CMK (cell line): ENCODE data around the gene GPR89A.
"Not testable (repeated sequence)": the region's sequence is repeated elsewhere in the genome, so short reads cannot be mapped to it uniquely, and the experiment has no call there.

Experiments used
- DNase-seq: peaks from one replicate; pipeline ENCODE4 v3.0.0-alpha.2; 2010; ENCODE audit warnings: low read depth

GPR89A gene

DNA sequence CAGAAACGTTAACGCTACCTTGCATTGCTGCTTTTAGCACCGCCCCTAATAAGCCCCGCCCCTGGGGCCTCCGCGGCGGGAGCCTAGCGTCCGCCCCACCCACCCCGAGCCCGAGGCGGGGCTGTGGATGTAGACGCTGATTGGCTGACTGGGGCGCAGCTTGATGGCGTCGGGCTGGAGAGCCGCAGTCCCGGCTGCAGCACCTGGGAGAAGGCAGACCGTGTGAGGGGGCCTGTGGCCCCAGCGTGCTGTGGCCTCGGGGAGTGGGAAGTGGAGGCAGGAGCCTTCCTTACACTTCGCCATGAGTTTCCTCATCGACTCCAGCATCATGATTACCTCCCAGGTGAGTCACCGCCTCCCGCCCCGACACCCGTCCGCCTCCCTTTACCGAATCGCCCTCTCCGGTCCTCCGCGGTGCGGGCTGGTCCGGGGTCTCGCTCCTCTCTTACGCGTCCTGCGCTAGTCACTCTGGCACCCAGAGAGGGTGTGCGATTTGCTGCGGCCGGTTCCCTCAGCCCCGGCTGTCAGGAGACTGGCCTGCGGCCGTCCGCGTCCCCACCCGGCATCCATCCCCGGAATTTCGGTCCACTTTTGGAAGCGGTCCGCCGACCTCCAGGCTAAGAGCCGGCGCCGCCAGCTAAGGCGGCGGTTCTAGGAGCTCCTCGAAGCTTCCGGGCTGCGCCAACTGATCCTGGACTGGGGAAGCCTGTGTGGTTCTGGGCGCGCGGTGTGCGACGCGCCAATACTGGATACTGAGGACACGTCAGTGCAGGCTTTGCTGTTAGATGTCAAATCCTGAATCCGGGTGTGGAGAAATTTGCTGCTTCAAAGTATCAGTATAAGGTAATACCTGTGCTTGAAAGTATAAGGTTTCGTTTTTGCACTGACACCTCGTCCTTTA lies at the start of gene GPR89A:
GPR89A (plus strand) TSS at position 156 of the 901 bp plus-strand sequence; CDS start at position 302, 146 bp downstream.
- peak; percentile 69 for DNase-seq

DNA sequence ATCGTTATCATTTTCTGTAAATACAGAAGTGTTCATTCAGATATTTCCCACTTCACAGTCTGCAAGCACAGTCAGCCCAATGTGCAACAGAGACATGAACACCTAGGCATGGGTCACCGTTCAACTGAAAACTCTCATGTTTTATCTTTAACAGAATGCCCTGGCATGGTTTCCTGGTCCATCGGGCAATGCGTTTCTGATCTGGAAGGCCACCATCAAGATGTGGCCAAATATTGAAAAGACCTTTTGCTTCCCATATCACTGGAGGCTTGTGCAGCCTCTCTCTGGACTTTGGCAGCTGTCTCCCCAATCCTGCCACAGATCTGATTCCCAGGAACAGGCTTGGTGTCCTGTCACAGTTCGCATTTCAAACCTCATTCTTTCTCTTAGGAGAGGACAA lies 21.0 kb upstream of the GPR89A start:
- DNase-seq: not testable (repeated sequence)

DNA sequence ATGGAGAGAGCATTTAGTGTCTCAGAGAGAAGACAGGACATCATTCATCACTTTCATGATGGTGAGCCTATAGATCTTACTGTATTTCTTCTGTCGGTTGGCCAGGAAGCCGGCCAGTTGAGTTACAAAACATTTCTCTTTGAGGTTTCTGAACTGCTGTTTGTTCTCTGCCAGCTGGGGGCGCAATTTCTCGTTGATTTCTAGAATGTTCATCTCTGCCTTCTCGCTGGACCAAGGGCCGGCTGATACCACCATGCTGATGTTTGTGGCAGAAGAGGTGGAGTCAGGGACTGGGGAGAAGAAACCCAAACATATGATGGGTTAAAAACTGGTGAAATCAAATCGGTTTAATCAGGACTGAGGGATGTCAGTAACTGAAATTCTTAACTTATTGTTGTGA lies 17.0 kb upstream of the GPR89A start:
- not testable (repeated sequence) for DNase-seq

DNA sequence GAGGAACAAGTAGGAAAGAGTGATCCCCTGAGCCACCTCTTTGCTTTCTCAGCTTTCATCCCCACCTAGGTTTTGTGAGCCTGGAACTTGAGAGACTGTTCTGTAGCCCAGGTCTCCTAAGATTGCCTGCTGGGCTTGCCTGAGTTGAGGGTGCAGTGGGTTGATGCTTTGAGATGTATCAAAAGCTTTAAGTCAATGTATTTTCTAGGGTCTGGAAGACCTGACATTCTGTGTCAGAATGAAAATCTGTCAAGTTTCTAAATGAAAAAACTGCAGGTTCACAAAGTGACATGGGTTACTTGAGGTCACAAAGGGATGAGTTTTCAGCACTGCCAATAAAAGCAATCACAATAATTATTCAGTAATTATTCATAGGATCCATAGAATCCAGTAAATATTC lies 15.4 kb upstream of the GPR89A start:
- DNase-seq: not testable (repeated sequence)

DNA sequence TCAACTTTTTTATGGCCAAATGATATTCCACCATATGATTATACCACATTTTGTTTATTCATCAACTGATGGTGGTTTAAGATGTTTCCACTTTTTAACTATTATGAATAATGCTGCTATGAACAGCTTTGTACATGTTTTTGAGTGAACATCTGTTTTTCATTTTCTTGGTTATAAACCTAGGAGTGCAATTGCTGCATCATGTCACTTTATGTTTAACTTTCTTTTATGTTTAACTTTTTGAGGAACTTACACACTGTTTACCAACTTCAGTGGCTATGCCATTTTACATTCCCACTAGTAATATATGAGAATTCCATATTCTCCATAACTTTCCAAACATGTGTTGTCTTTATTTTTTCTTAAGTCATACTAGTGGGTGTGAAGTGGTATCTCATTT lies 12.4 kb upstream of the GPR89A start:
- DNase-seq: not testable (repeated sequence)

DNA sequence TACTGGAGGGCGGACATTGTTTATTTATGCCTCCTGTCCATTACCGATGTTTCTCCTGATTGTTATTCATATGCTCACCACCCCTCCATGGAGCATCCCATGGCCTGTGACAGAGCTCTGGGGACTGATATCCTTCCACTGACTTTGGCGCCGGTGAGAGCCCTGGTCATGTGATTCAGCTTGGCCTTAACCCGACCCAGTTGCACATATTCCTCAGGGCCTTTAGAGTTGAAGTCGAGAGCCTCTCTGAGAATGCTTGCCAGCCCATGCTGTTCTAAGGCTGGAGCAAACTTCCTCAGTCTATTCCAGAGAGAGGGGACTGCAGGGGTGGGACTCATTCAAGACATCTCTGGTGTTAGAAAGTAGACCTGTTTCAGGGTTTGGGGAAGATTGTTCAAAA lies 11.6 kb upstream of the GPR89A start:
- DNase-seq: not testable (repeated sequence)

DNA sequence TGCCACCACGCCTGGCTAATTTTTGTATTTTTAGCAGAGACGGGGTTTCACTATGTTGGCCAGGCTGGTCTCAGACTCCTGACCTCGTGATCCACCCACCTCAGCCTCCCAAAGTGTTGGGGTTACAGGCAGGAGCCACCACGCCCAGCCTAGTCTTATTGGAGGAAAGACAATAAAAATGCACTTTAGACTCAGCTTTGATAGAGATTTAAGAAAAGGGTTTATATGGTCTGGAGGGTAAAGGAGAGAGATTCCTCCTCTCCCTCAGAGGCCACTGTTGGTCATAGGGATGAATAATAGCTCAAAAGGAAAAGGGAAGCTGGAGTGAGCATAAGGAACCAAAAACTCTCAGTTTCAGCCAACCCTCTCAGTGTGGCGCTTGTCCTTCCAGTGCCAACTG lies 8.4 kb upstream of the GPR89A start:
- not testable (repeated sequence) for DNase-seq

DNA sequence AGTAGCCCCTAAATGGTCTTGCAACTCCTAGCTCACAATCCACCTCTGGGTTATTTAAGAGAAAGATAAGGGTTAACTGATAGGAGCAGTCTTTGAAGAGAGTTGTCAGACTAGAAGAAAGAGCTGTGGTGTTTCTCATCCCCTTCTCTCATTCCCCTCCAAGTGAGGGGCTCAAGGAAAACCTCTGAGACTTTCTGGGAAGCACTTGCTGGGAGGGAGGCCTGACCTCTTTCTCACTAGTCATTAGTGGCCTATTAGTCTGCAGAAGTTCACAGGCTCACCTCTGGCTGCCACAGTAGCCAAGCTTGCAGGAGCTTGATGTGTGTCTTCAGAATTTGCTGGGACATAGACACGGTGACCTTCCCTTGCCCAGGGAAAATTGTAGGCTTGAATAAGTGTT lies 6.2 kb upstream of the GPR89A start:
- DNase-seq: no peak

DNA sequence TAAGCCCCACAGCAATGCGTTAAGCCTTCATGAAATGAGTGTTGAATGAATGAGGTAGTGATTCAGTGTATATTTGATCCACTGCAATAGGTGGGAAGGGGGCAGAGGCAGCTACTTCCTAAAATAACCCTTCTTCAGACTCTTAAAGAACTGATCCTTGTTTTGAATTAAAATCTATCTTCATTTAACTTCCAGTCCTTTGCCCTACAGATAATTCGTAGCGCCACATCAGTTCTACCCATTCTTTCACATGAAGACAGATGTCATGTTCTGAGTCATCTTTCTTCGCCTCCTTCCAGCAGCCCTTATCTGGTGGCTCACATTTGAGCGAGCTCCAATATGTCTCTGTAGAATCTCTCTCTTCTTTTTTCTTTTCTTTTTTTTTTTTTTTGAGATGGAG lies 948 bp upstream of the GPR89A start:
- DNase-seq: not testable (repeated sequence)

DNA sequence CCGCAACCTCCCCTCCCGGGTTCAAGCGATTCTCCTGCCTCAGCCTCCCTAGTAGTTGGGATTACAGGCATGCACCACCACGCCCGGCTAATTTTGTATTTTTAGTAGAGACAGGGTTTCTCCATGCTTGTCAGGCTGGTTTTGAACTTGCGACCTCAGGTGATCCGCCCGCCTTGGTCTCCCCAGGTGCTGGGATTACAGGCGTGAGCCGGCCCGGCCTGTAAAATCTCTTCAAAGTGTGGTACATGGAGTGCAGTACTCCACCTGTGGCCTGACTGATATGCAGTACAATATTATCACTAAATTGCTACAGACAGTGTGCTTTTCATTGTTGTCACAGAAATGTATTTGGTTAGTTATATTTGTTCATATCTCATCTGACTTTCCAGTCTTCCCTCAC lies 499 bp upstream of the GPR89A start:
- DNase-seq: not testable (repeated sequence)

DNA sequence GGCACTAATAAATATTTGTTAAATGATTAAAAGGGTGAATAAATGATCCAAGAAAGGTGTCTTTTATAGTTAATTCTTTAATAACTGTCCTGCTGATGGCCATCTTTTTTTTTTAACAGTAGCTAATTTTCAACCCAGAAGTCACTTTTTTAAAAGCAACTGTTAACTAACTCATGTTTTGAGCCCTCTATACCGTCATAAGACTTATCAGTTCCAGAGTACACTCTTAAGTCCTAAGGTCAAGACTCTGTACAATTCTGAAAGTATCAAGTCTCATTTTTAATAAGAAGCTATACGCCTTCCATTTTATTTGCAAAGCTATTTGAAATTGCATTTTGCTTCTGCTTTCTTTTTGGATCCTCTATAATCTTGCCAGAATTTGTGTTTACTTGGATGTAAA lies 3.0 kb downstream of the GPR89A start:
- DNase-seq: not testable (repeated sequence)

DNA sequence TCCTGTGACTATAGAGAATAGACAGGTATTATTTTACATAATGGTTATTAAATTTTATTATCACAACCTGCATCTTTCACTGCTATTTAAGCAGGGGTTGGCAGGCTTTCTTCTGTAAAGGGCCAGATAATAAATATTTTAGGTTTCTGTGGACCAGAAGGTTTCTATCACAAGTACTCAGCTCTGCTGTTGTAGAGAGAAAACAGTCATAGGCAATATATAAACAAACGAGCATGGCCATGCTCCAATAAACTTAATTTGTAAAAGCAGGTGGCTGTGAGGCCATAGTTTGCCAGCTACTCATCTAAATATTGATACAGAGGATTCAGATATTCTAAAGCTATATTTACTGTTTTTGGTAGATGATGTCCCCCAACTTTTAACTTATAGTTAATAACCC lies 12.3 kb downstream of the GPR89A start:
- not testable (repeated sequence) for DNase-seq

DNA sequence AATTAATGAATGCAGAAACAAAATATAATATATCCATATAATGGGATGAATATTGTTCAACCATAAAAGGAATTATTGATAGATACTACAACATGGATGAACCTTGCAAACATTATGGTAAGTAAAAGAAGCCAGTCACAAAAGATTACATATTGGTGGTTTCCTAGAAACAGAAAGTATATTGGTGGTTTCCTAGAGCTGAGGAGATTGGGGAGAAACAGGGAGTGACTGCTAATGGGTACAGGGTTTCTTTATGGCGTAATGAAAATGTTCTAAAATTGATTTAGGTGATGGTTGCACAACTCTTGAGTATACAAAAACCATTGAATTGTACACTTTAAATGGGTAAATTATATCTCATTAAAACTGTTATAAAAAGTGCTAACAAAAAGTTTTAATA lies 14.4 kb downstream of the GPR89A start:
- not testable (repeated sequence) for DNase-seq

DNA sequence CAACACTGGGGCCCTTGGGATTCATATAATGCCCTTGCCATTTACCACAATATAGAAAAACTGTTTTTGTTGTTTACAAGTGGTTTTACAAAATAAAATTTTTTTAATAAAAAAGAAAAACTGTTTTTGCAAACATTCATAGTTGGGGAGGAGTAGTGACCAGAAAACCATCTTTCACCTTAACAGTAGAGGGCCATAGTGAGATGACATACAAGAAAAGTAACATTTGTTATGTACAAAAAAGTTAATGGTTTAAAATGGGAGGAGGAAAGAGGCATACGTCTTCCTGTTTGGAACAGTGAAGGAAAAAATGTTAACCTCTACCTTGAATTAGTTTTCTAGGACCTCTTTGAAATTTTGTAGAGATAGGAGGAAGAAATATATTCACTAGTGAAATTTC lies 28.4 kb downstream of the GPR89A start:
- not testable (repeated sequence) for DNase-seq

DNA sequence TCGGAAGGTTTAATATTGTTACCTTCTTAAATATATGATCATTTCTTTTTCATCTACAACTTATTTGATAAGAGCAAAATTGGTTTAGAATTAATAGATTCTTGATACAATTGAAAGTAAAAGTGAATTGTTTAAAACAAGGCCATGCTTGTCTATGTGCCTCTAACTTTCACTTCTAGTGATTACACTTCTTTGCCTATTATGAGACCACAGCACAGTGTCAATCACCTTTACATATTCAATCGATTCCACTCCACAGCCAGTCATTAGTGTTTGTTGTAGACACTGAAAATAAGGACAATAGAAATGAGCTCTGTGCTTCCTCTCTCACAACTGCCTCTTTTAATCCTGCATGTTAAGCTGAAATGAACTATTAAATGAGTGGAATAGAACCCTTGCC lies 34.1 kb downstream of the GPR89A start:
- DNase-seq: not testable (repeated sequence)

DNA sequence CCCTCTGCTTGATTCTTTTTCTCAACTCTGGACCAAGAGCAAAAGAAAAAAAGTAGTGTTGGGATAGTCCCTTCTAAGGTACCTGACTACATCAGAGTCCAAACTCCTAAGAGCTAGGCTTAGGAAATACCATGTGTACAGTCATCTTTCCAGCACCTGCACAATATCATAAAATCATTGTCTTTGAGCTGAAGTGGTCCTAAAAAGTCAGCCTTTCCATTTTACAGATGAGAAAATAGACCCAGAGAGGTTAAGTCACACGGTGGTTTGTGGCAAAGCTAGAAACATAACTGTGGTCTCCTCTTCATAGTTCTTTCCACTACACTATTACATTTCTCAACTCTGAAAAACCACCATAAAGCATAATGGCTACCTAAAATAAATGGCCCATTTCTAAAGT lies 36.2 kb downstream of the GPR89A start:
- DNase-seq: not testable (repeated sequence)

DNA sequence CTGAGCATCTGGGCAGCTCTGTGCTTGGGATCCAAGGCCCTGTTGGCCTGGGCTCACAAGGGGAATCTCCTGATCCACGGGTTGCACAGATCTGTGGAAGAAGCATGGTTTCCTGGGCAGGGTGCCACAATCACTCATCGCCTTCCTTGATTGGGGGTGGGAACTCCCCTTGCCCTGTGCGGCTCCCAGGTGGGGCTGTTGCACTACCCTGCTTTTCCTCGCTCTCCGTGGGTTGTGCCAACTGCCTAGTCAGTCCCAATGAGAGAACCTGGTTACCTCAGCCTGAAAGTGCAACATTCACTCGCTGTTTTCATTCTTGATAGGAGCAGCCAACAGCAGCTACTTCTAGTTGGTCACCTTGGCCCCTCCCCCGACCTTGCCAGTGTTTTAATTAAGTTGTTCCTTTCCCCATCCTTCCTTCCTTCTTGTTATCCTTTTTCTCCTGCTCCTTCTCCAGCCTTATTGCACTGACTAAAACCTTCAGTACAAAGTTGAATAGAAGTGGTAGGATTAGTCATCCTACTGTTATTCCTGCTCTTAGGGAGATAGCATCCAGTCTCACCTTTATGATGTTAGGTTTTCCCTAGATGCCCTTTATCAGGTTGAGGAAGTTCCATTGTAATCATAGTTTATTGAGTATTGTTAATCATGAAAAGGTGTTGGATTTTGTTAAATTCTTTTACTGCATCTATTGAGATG lies 48.6 kb downstream of the GPR89A start:
- DNase-seq: not testable (repeated sequence)

DNA sequence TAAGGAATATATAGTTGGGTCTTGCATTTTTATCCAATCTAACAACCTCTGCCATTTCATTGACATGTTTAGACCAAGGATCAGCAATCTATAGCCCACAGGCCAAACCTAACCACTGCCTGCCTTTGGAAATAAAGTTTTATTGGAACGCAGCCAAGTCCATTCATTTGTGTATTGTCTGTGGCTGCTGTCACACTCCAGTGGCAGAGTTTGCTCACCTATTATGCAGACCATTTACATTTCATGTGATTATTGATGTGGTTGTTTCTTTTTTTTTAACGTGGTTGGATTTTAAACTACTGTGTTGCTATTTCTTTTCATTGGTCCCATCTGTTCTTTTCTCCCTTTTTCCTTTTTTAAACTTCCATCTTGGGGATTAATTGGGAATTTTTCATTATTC lies 54.7 kb downstream of the GPR89A start:
- DNase-seq: not testable (repeated sequence)

DNA sequence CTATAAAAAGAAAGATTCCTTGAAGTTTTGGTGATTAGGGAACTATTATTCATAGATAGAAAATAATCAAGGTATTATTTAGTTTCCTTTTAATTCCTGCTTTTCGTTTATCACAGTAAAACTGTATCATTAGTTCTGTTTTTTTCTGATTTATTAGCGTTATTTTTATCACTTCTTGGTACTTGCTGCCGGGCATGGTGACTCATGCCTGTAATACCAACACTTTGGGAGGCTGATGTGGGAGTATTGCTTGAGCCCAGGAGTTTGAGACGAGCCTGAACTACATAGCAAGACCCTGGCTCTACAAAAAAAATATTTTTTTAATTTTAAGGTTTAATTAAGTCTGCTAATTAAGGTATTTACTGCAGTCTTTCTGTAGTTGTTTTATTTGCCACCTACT lies 57.2 kb downstream of the GPR89A start:
- not testable (repeated sequence) for DNase-seq

DNA sequence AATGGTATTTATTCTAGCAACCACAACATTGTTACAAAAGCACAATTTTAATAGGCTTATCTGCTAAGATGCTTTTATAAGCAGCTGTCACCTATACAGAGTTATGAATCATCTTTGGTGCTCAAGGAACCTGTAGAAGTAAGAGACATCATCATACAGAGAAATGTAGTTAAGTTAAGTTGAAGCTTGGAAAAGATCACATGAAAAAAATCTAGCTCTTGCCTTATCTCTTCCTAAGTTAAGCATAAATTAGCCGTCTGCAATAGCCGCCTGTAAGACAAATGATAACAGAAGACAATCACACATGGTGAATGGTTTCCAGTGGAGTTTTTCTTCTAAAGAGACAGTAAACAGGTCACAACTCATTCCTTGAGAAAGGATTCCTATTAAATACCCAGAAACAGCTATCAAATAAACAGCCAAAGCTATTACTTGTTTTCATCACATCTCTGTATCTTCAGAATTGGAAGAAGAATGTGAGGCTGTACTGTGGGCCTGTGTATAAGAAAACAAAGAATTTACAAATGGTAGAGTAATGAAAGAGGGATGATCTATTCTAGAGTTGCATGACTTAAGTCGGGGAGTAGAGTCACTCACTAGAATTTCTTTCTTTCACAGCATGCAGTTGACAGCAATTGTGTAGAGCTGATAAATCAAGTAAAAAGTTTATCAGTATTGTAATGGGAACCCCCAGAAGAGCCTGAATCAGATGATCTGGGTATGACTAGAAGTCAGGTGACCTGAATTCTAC lies 63.4 kb downstream of the GPR89A start:
- DNase-seq: not testable (repeated sequence)

DNA sequence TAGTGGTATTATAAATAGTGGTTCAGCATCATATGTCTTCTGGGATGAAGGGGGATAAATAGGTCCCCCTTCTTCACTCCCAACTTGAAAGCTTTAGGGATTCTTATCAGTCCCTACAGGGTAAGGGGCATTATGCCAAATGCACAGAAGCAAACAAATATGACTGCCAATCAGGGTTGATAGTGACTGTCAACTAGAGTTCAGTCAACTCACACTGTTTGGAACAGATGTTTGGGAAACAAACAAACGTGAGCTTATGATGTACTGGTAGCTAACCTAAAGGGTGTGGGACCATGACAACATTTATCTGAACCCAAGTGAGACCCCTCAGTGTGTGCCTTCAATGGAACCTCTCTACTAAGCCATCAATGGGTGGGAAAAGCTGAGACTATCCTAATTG lies 65.4 kb downstream of the GPR89A start:
- not testable (repeated sequence) for DNase-seq

DNA sequence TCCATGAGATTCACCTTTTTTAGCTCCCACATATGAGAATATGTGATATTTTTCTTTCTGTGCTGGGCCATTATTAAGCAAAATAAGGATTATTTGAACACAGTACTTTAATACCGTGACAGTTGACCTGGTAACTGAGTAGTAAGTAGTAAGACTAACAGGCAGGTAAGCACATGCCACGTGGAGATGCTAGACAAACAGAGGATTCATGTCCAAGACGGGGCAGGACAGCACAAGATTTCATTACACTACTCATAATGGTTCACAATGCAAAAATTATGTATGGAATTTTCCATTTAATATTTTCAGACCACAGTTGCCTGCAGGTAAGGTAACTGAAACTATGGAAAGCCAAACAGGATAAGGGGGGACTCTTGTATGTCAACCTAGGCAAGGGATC lies 77.1 kb downstream of the GPR89A start:
- DNase-seq: not testable (repeated sequence)
